Liver (tissue), 9 donors: ENCODE data around the gene LARP7. TPM values are rescaled to one million over a fixed set of nuclear protein-coding genes. Genes with fewer than 3 reads are reported as not detected.

Source experiments
- DNase-seq: peaks from one replicate; pipeline ENCODE4 v3.0.0-alpha.2; 2017; ENCODE audit warnings: low spot score
- H3K27ac ChIP-seq, 2 donors: one replicate each; pipeline ENCODE4 v1.7.0; 2013; ENCODE audit warnings: inconsistent platforms in 2 of 2, low read length in 2 of 2, control low read depth in 1 of 2, low read depth in 1 of 2, mild to moderate bottlenecking in 1 of 2
- H3K27me3 ChIP-seq, 4 donors: one replicate each; pipeline versions ENCODE4 v1.6.1 to v1.7.0; 2013; ENCODE audit warnings: low read length in 3 of 4, inconsistent platforms in 1 of 4, mild to moderate bottlenecking in 1 of 4, moderate library complexity in 1 of 4; ENCODE audit not compliant: control insufficient read depth in 4 of 4, insufficient read depth in 4 of 4
- H3K36me3 ChIP-seq, 4 donors: one replicate each; pipeline versions ENCODE4 v1.6.1 to v1.7.0; 2013; ENCODE audit warnings: low read length in 3 of 4, mild to moderate bottlenecking in 3 of 4, low read depth in 1 of 4, moderate library complexity in 1 of 4; ENCODE audit not compliant: control insufficient read depth in 4 of 4, insufficient read depth in 3 of 4
- H3K4me1 ChIP-seq, 4 donors: one replicate each; pipeline versions ENCODE4 v1.6.1 to v1.7.0; 2013; ENCODE audit warnings: low read length in 3 of 4, mild to moderate bottlenecking in 3 of 4, moderate library complexity in 1 of 4; ENCODE audit not compliant: control insufficient read depth in 4 of 4, insufficient read depth in 4 of 4
- H3K4me3 ChIP-seq, 3 donors: one replicate each; pipeline versions ENCODE4 v1.6.1 to v1.7.0; 2013; ENCODE audit warnings: low read length in 3 of 3, control low read depth in 1 of 3, low read depth in 1 of 3, mild to moderate bottlenecking in 1 of 3
- H3K9ac ChIP-seq, 2 donors: one replicate each; pipeline ENCODE4 v1.7.0; 2013; ENCODE audit warnings: low read length in 2 of 2, mild to moderate bottlenecking in 2 of 2, moderate library complexity in 2 of 2, control low read depth in 1 of 2, low read depth in 1 of 2
- H3K9me3 ChIP-seq, 4 donors: one replicate each; pipeline versions ENCODE4 v1.6.1 to v1.7.0; 2013; ENCODE audit warnings: low read length in 3 of 4; ENCODE audit not compliant: control insufficient read depth in 4 of 4
- ATF3 ChIP-seq: IDR thresholded peaks from 2 replicates; pipeline ENCODE4 v1.6.1; 2016; ENCODE audit warnings: antibody characterized with exemption
- CTCF ChIP-seq: fragments of 150-350 bp; IDR thresholded peaks from 2 replicates; pipeline ENCODE4 v1.5.1; 2017; ENCODE audit warnings: improper control_type of control experiment, low read depth, low read length; ENCODE audit not compliant: missing input control
- EGR1 ChIP-seq, 2 donors: IDR thresholded peaks; 2 replicates each; pipeline ENCODE4 v1.6.1; 2016 to 2018; ENCODE audit warnings: antibody characterized with exemption in 2 of 2, low read depth in 2 of 2
- FOXA1 ChIP-seq: IDR thresholded peaks from 2 replicates; pipeline ENCODE4 v1.6.1; 2016; ENCODE audit warnings: antibody characterized with exemption
- FOXA2 ChIP-seq: IDR thresholded peaks from 2 replicates; pipeline ENCODE4 v1.6.1; 2016; ENCODE audit warnings: antibody characterized with exemption
- GABPA ChIP-seq, 2 donors: IDR thresholded peaks in 1 of 2; conservative IDR thresholded peaks in 1 of 2; 2 replicates each; pipeline ENCODE4 v1.6.1; 2016; ENCODE audit warnings: antibody characterized with exemption in 2 of 2, mild to moderate bottlenecking in 1 of 2, moderate library complexity in 1 of 2
- HNF4A ChIP-seq, 2 donors: conservative IDR thresholded peaks; 2 replicates each; pipeline ENCODE4 v1.6.1; 2016; ENCODE audit warnings: antibody characterized with exemption in 2 of 2, mild to moderate bottlenecking in 2 of 2
- HNF4G ChIP-seq: IDR thresholded peaks from 2 replicates; pipeline ENCODE4 v1.6.1; 2016; ENCODE audit warnings: antibody characterized with exemption
- JUND ChIP-seq, 2 donors: IDR thresholded peaks; 2 replicates each; pipeline ENCODE4 v1.6.1; 2016; ENCODE audit warnings: antibody characterized with exemption in 2 of 2
- MAX ChIP-seq: IDR thresholded peaks from 2 replicates; pipeline ENCODE4 v1.6.1; 2016; ENCODE audit warnings: antibody characterized with exemption
- NR2F2 ChIP-seq: IDR thresholded peaks from 2 replicates; pipeline ENCODE4 v1.6.1; 2016; ENCODE audit warnings: antibody characterized with exemption
- RAD21 ChIP-seq, 2 donors: IDR thresholded peaks; 2 replicates each; pipeline ENCODE4 v1.6.1; 2016; ENCODE audit warnings: antibody characterized with exemption in 2 of 2, mild to moderate bottlenecking in 2 of 2
- REST ChIP-seq: IDR thresholded peaks from 2 replicates; pipeline ENCODE4 v1.6.1; 2016; ENCODE audit warnings: antibody characterized with exemption, mild to moderate bottlenecking
- RXRA ChIP-seq, 2 donors: IDR thresholded peaks; 2 replicates each; pipeline ENCODE4 v1.6.1; 2017 to 2018; ENCODE audit warnings: antibody characterized with exemption in 2 of 2, mild to moderate bottlenecking in 1 of 2
- SP1 ChIP-seq: IDR thresholded peaks from 2 replicates; pipeline ENCODE4 v1.6.1; 2018; ENCODE audit warnings: antibody characterized with exemption, mild to moderate bottlenecking
- TAF1 ChIP-seq: conservative IDR thresholded peaks from 2 replicates; pipeline ENCODE4 v1.6.1; 2016; ENCODE audit warnings: antibody characterized with exemption, mild to moderate bottlenecking
- YY1 ChIP-seq: IDR thresholded peaks from 2 replicates; pipeline ENCODE4 v1.6.1; 2016; ENCODE audit warnings: antibody characterized with exemption, mild to moderate bottlenecking
- WGBS: extraction: QIAGEN DNeasy Blood & Tissue Kit; methylation state at CpG from one replicate; pipeline ENCODE4 v1.1.7; 2013; 5-methylcytosine and 5-hydroxymethylcytosine counted together
- polyA plus RNA-seq, 2 donors: library from polyadenylated mRNA; stranded (reverse) in 1 of 2; unstranded in 1 of 2; fragments of 200-250 nt in 1 of 2; fragments of >200 nt in 1 of 2; fragmentation: Nextera tagmentation in 1 of 2; extraction: Ambion mirVana in 1 of 2; gene quantifications; one replicate each; pipeline versions ENCODE4 v1.2.1 to v1.2.3, GENCODE V29; 2013 to 2015
- total RNA-seq, 2 donors: library from RNA; depleted of rRNA; stranded (reverse); fragments of >200 nt; gene quantifications; one replicate each; pipeline ENCODE4 v1.2.3, GENCODE V29; 2014
- TF ChIP-seq, protein P1 (sequence below): IDR thresholded peaks from 2 replicates; pipeline ENCODE4 v1.6.1; 2016; ENCODE audit warnings: antibody characterized with exemption
- donor health status: healthy.
- donor health status: healthy.
- donor health status: healthy.
- donor health status: healthy.
- donor health status: healthy.

Gene LARP7
- 10 to 100 TPM; 12.2 to 23.3 TPM for total RNA-seq
- 10 to 100 TPM; 13.3 to 43.2 TPM for polyA plus RNA-seq

DNA sequence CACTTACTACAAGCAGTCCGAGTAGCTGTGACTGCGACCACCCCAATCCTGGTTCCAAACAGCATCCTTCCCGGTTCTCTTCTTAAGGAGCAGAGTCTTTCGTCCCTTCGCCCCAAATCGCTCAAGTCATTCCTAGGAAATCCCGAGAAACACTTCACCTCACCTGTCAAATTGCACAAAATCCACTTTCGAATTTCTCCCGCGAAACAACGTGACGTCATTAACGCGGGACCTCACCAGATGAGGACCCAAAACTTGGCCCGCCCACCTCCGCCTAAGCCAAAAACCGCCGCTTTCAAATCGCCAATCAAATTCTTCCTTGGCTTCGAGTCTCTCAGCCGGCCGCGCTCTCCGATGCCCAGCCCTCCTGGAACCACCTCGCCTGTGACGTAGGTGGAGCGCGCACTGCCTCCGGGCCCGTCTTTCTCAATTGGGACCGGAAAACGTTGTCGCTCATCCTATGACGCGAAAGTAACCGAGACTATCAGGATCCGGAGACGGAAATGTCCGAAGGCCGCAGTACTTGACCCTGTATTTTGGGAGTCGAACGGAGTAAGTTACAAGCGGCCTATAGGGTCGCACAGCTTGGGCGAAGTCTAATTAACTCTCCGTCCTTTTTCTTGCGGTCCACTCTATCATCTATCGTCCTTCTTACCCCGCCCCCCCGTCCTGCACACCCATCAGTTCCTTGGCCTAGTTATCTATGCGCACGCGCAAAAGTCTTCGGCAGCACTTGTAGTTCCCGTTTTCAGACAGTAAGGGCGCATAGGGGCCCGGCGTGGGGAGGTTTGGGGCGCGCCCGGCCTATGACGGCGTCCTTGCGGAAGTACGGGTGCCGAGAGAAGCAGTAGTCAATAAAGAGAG, at the start of gene LARP7, which contains the start of gene ZGRF1:
LARP7 (plus strand) TSS at position 456 of the 864 bp plus-strand sequence. CDS start 7,527 bp downstream, outside the sequence.
ZGRF1 (minus strand) TSS at position 222 of the 864 bp plus-strand sequence. CDS start 3,733 bp downstream, outside the sequence.
- Histone ChIP-seq H3K4me1 (peaks cover 2 to 22% (median 20%) of the 10 kb centered on the region in 4 donors), H3K9ac (peak within 1 kb of the TSS; percentile 47 to 95), H3K9me3 (no peaks in the 10 kb centered on the region), H3K4me3 (peak within 1 kb of the TSS; percentile 69 to 95 (median 89)), H3K27ac (peak within 1 kb of the TSS; percentile 94 to 97), H3K27me3 (no peaks in the 10 kb centered on the region), H3K36me3 (no peaks in the 10 kb centered on the region)
- peak; percentile 75 for TF ChIP-seq MAX
- peak; percentile 45 for TF ChIP-seq NR2F2
- TF ChIP-seq FOXA1 = peak; percentile 33
- TF ChIP-seq SP1 = peak; percentile 81
- TF ChIP-seq, protein P1, sequence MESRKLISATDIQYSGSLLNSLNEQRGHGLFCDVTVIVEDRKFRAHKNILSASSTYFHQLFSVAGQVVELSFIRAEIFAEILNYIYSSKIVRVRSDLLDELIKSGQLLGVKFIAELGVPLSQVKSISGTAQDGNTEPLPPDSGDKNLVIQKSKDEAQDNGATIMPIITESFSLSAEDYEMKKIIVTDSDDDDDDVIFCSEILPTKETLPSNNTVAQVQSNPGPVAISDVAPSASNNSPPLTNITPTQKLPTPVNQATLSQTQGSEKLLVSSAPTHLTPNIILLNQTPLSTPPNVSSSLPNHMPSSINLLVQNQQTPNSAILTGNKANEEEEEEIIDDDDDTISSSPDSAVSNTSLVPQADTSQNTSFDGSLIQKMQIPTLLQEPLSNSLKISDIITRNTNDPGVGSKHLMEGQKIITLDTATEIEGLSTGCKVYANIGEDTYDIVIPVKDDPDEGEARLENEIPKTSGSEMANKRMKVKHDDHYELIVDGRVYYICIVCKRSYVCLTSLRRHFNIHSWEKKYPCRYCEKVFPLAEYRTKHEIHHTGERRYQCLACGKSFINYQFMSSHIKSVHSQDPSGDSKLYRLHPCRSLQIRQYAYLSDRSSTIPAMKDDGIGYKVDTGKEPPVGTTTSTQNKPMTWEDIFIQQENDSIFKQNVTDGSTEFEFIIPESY = peak; percentile 95
- peak; percentile 21 to 38 for TF ChIP-seq JUND (IDR thresholded peaks at IDR 0.05)
- TF ChIP-seq EGR1 (IDR thresholded peaks at IDR 0.05; ENCODE audit: low read depth in 2 of 2) = peak; percentile 25 to 37
- peak; percentile 97 for TF ChIP-seq CTCF
- no peak for TF ChIP-seq HNF4G
- TF ChIP-seq REST = no peak
- TF ChIP-seq RAD21 (IDR thresholded peaks at IDR 0.05) = peak; percentile 46 to 55
- peak; percentile 11 to 19 for TF ChIP-seq HNF4A (conservative IDR thresholded peaks at IDR 0.05)
- TF ChIP-seq ATF3 = no peak
- TF ChIP-seq FOXA2 = no peak
- peak; percentile 70 to 93 for TF ChIP-seq GABPA (IDR thresholded peaks at IDR 0.05 in 1 of 2, conservative IDR thresholded peaks at IDR 0.05 in 1 of 2)
- peak; percentile 89 for TF ChIP-seq YY1
- no peak for TF ChIP-seq TAF1
- TF ChIP-seq RXRA (IDR thresholded peaks at IDR 0.05) = peak; percentile 19 to 49
- DNase-seq = peak; percentile 95
- WGBS = under 1% methylated on average over 66 of the region's 66 CpGs
